Coronary artery (tissue), 2 donors: ENCODE measurements around the gene TGFBR3L.

Experiments
- DNase-seq: peaks from one replicate; pipeline ENCODE4 v3.0.0-alpha.2; 2017; ENCODE audit warnings: low spot score
- H3K27ac ChIP-seq, 2 donors: fragments of 200-600 bp; sonication (generic); one replicate each; pipeline ENCODE4 v1.5.1; 2016 to 2019
- H3K4me3 ChIP-seq: fragments of 200-600 bp; sonication (generic); 2 replicates; pipeline ENCODE4 v1.5.1; 2016; ENCODE audit warnings: mild to moderate bottlenecking, moderate library complexity
- TF ChIP-seq, protein P1 (sequence below): fragments of 200-600 bp; sonication (generic); IDR thresholded peaks from one replicate; pipeline ENCODE4 v1.5.1; 2019; ENCODE audit warnings: antibody characterized with exemption

TGFBR3L gene

DNA sequence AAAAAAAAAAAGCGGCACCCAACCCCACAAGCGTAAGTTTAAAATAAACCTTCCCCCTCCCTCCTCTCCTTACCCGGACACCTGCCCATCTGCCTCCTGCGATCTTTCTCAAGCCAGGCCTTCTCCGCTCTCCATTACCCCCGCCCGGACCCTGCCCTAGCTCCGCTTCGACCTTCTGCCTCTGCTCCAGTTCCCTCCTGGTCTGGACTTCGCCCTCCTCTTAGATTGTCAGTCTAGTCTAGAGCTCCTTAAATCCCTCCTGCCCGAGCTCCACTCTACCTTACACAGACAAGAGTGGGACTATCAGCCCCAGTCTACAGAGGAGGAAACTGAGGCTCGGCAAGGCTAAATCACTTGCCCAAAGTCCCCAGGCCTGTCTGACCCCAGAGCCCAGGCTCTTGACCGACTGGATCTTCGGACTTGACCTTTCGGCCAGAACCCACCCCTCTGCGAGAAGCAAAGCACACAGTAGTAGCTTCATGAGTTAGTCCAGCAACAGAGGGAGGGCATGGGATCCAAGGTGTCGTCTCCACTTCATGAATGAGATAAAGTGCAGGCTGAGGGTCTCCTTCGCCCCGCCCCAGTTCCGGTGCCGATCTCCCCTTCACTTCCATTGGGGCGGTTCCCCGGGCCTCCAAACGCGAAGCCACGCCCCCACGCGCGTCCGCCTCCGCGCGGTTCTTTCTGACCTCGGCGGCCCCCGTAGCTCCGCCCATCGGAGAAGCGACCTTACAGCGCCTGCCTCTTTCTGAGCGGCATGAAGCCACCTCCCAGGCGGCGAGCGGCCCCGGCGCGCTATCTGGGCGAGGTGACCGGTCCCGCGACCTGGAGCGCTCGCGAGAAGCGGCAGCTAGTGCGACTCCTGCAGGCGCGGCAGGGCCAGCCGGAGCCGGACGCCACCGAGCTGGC lies 5.2 kb downstream of the TGFBR3L start, which contains the start of gene SNAPC2:
Gene SNAPC2 (plus strand): TSS at position 729 of the 909 bp plus-strand sequence. CDS start 29 bp downstream, at position 758.
- TF ChIP-seq, protein P1, sequence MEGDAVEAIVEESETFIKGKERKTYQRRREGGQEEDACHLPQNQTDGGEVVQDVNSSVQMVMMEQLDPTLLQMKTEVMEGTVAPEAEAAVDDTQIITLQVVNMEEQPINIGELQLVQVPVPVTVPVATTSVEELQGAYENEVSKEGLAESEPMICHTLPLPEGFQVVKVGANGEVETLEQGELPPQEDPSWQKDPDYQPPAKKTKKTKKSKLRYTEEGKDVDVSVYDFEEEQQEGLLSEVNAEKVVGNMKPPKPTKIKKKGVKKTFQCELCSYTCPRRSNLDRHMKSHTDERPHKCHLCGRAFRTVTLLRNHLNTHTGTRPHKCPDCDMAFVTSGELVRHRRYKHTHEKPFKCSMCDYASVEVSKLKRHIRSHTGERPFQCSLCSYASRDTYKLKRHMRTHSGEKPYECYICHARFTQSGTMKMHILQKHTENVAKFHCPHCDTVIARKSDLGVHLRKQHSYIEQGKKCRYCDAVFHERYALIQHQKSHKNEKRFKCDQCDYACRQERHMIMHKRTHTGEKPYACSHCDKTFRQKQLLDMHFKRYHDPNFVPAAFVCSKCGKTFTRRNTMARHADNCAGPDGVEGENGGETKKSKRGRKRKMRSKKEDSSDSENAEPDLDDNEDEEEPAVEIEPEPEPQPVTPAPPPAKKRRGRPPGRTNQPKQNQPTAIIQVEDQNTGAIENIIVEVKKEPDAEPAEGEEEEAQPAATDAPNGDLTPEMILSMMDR = no peak
- peak within 1 kb of the TSS; percentile 87 to 96 for H3K27ac ChIP-seq
- peak; percentile 97 for DNase-seq
- H3K4me3 ChIP-seq = peak within 1 kb of the TSS; percentile 87

DNA sequence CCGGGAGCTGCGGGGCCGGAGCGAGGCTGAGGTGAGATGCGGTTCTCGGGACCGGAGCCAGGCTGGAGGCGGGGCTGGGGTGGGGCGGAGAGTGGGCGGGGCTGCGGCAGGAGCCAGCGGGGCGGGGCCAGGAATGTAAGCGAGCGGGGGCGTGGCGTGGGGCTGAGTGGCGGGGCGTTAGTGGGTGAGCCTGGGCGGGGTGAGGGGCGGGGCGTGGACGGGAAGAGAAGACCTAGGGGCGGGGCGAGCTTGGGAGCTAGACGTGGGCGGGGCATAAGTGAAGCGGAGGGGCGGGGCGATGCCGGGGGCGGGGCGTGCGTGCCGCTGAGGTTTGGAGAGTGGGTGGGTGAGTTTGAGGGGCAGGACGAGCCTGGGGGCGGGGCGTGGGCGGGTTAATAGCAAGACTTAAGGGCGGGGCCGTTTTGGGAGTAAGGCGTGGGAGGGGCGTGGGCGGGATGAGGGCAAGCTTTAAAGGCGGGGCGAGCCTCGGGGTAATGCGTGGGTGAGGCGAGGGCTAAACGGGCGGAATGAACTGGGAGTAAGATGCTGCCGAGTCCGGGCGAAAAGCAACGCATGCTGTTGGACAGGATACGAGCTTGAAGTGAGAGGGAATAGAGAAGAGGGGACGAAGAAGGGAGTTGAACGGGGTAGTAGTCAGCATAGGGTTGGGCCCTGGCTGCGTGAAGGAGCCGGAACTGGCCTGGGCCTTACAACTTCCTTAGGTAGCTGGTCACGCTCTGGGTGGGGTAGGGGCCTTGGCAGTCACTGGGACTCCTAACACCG lies 6.1 kb downstream of the TGFBR3L start:
- peak overlapping the region; percentile 87 to 96 for H3K27ac ChIP-seq
- H3K4me3 ChIP-seq = peak overlapping the region; percentile 87
- peak; percentile 99 for DNase-seq
- TF ChIP-seq, protein P1 = no peak

DNA sequence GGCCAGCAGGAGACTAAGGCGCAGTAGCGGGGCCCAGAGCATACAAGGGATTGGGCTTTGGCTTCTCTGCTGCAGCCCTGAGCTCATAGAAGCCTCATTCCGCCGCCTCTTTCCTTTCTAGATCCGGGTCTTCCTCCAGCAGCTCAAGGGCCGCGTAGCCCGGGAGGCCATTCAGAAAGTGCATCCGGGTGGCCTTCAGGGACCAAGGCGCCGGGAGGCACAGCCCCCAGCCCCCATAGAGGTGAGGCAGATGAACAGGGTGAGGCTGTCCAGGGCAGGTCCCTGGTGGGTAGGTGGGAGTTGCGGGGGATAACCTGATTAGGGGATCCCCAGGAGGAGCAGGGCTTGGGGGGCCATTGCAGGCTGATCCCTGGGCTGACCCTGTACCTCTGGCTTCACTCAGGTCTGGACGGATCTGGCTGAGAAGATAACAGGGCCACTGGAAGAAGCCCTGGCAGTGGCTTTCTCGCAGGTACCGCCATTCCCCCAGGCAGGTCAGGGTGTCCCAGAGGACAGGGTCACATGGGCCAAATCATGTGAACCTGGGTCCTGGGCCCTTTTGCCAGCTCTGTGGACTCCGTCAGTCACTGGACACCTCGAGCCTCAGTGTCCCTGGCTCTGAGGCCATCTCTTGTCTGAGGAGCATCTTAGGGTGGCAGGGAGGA lies 6.8 kb downstream of the TGFBR3L start:
- Histone ChIP-seq H3K4me3 (peak overlapping the region; percentile 87), H3K27ac (peak overlapping the region; percentile 78 to 96)
- DNase-seq = no peak
- TF ChIP-seq, protein P1 = no peak

DNA sequence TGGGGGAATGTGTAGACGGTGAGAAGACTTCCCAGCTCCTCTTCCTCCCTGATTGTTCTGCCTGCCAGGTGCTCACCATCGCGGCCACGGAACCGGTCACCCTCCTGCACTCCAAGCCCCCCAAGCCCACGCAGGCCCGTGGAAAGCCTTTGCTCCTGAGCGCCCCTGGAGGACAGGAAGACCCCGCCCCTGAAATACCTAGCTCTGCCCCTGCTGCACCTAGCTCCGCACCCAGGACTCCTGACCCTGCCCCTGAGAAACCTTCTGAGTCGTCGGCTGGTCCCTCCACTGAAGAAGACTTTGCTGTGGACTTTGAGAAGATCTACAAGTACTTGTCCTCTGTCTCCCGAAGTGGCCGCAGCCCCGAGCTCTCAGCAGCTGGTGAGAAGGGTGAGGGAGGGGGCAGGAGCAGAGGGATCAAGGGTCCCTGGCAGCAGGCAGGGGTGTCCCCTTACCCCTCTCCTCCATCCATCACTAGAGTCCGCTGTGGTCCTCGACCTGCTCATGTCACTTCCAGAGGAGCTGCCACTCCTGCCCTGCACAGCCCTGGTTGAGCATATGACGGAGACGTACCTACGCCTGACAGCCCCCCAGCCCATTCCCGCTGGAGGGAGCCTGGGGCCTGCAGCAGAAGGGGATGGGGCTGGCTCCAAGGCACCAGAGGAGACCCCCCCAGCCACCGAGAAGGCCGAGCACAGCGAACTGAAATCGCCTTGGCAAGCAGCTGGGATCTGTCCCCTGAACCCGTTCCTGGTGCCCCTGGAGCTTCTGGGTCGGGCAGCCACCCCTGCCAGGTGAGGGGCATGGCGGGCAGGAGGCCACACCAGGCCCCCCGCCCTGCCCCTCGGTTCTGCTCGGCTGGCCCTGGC lies 7.6 kb downstream of the TGFBR3L start:
- peak overlapping the region; percentile 87 for H3K4me3 ChIP-seq
- TF ChIP-seq, protein P1 = no peak
- peak overlapping the region in 1 of 2 donors; percentile 96 for H3K27ac ChIP-seq
- DNase-seq = no peak

DNA sequence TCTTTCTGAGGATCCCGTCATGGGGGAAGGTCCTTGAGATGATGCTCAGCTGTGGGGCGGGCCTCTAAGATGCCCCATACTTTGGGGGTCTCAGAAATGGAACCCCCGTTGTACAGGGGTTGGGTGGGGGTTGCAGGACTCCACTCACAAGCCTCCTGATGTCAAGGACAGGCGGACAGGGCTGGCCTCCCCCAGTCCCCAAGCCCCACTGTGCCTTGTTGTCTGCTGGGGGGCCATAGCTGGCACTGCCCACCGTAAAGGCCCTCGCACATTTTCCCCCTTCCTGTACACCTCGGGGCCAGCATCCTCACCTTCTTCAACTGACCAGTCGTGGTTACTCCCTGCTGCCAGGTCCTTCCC lies 8.2 kb downstream of the TGFBR3L start:
- Histone ChIP-seq H3K4me3 (no peak overlapping the region), H3K27ac (no peak overlapping the region)
- TF ChIP-seq, protein P1 = no peak
- DNase-seq = no peak
